CD14-positive monocyte (primary cell): ENCODE results near the gene CD34. TPM values are rescaled to one million over a fixed set of nuclear protein-coding genes. Genes with fewer than 3 reads are reported as not detected.

Experiments used
- DNase-seq, 3 donors: peaks; one replicate each; pipeline ENCODE4 v3.0.0-alpha.2; 2011 to 2022
- H2AFZ ChIP-seq: 2 replicates; pipeline ENCODE4 v1.6.0; 2012; ENCODE audit warnings: mild to moderate bottlenecking, low read depth, low read length, inconsistent platforms; ENCODE audit not compliant: insufficient read depth, poor library complexity, severe bottlenecking
- H3K27ac ChIP-seq, 2 donors: 1 replicate in 1 of 2; 2 replicates in 1 of 2; pipeline ENCODE4 v1.5.1; 2012 to 2013; ENCODE audit warnings: low read length in 2 of 2, control low read depth in 1 of 2, inconsistent platforms in 1 of 2, low read depth in 1 of 2, mild to moderate bottlenecking in 1 of 2
- H3K27me3 ChIP-seq, 2 donors: one replicate each; pipeline versions ENCODE4 v1.6.0 to v1.6.1; 2011 to 2013; ENCODE audit warnings: low read length in 2 of 2; ENCODE audit not compliant: control insufficient read depth in 2 of 2, insufficient read depth in 2 of 2
- H3K36me3 ChIP-seq, 2 donors: replicated peaks in 1 of 2; 1 replicate in 1 of 2; 2 replicates in 1 of 2; pipeline versions ENCODE4 v1.5.1 to v1.6.1; 2012 to 2013; ENCODE audit warnings: low read length in 2 of 2, control low read depth in 1 of 2, inconsistent platforms in 1 of 2, mild to moderate bottlenecking in 1 of 2; ENCODE audit not compliant: insufficient read depth in 2 of 2, control insufficient read depth in 1 of 2
- H3K4me1 ChIP-seq, 2 donors: 1 replicate in 1 of 2; 2 replicates in 1 of 2; pipeline versions ENCODE4 v1.5.1 to v1.6.1; 2012 to 2013; ENCODE audit warnings: low read length in 2 of 2, control low read depth in 1 of 2, inconsistent platforms in 1 of 2, mild to moderate bottlenecking in 1 of 2, moderate library complexity in 1 of 2; ENCODE audit not compliant: insufficient read depth in 2 of 2, control insufficient read depth in 1 of 2
- H3K4me2 ChIP-seq: replicated peaks from 2 replicates; pipeline ENCODE3; 2012; ENCODE audit warnings: low read length, moderate library complexity, mild to moderate bottlenecking; ENCODE audit not compliant: poor library complexity, severe bottlenecking; ENCODE audit errors: extremely low read depth
- H3K4me3 ChIP-seq, 3 experiments: fragments of 200-600 bp in 1 of 3; sonication (generic) in 1 of 3; replicated peaks in 1 of 3; 1 replicate in 2 of 3; 2 replicates in 1 of 3; pipeline ENCODE4 v1.5.1; 2011 to 2013; ENCODE audit warnings: low read length in 3 of 3, mild to moderate bottlenecking in 3 of 3, control low read depth in 2 of 3, low read depth in 2 of 3, inconsistent platforms in 1 of 3, moderate library complexity in 1 of 3
- H3K79me2 ChIP-seq: 2 replicates; pipeline ENCODE4 v1.6.0; 2012; ENCODE audit warnings: mild to moderate bottlenecking, control low read depth, inconsistent platforms, low read length, moderate library complexity; ENCODE audit not compliant: insufficient read depth
- H3K9ac ChIP-seq: 2 replicates; pipeline ENCODE4 v1.6.0; 2017; ENCODE audit warnings: low read length, mild to moderate bottlenecking; ENCODE audit not compliant: insufficient read depth, poor library complexity, severe bottlenecking
- H3K9me3 ChIP-seq, 2 donors: replicated peaks in 1 of 2; 1 replicate in 1 of 2; 2 replicates in 1 of 2; pipeline versions ENCODE4 v1.5.1 to v1.6.1; 2012 to 2013; ENCODE audit warnings: low read length in 2 of 2, control low read depth in 1 of 2; ENCODE audit not compliant: control insufficient read depth in 1 of 2, insufficient read depth in 1 of 2
- H4K20me1 ChIP-seq: 2 replicates; pipeline ENCODE4 v1.6.0; 2012; ENCODE audit warnings: mild to moderate bottlenecking, low read length, control low read depth, moderate library complexity; ENCODE audit not compliant: insufficient read depth
- H3K27ac Mint-ChIP-seq, 7 donors: one replicate each; pipeline ENCODE4 v1.8.0; 2020; ENCODE audit warnings: mild to moderate bottlenecking in 7 of 7, mixed read lengths in 7 of 7, moderate library complexity in 6 of 7, inconsistent platforms in 2 of 7
- H3K27me3 Mint-ChIP-seq, 3 donors: one replicate each; pipeline ENCODE4 v1.8.0; 2021 to 2022; ENCODE audit warnings: low read depth in 3 of 3, mild to moderate bottlenecking in 3 of 3, mixed read lengths in 3 of 3, moderate library complexity in 3 of 3, inconsistent platforms in 1 of 3
- H3K36me3 Mint-ChIP-seq, 2 donors: one replicate each; pipeline ENCODE4 v1.8.0; 2020; ENCODE audit warnings: mixed read lengths in 2 of 2, inconsistent platforms in 1 of 2, mild to moderate bottlenecking in 1 of 2
- H3K4me1 Mint-ChIP-seq: one replicate; pipeline ENCODE4 v1.8.0; 2020; ENCODE audit warnings: mild to moderate bottlenecking, mixed read lengths
- H3K4me3 Mint-ChIP-seq, 2 donors: one replicate each; pipeline ENCODE4 v1.8.0; 2020; ENCODE audit warnings: mild to moderate bottlenecking in 2 of 2, mixed read lengths in 2 of 2, moderate library complexity in 1 of 2
- H3K9me3 Mint-ChIP-seq, 7 donors: one replicate each; pipeline ENCODE4 v1.8.0; 2020 to 2022; ENCODE audit warnings: mixed read lengths in 7 of 7, mild to moderate bottlenecking in 6 of 7, moderate library complexity in 6 of 7, inconsistent platforms in 2 of 7
- CTCF ChIP-seq: fragments of 200-600 bp; IDR thresholded peaks from one replicate; pipeline ENCODE4 v1.8.0; 2022; ENCODE audit warnings: antibody characterized with exemption, mild to moderate bottlenecking
- WGBS: methylation state at CpG from one replicate; pipeline ENCODE4 v1.1.5; 2013; ENCODE audit warnings: missing lambda C conversion rate; ENCODE audit not compliant: insufficient coverage; 5-methylcytosine and 5-hydroxymethylcytosine counted together
- intact Hi-C, 2 donors: fragments of 100-400 bp; cut with micrococcal nuclease; formaldehyde crosslinking; loops; one replicate each; pipeline versions ENCODE4 v1.15.0 to v1.15.1; 2023
- polyA plus RNA-seq, 3 donors: library from polyadenylated mRNA; depleted of rRNA in 1 of 3; unstranded in 2 of 3; stranded (reverse) in 1 of 3; fragments of 300-500 nt in 2 of 3; fragments of >200 nt in 1 of 3; fragmentation: Illumina TruSeq in 2 of 3; gene quantifications; 1 replicate in 2 of 3; 2 replicates in 1 of 3; pipeline ENCODE4 v1.2.3, GENCODE V29; 2012 to 2021

CD34 gene
- polyA plus RNA-seq, 3 donors = 0.03 TPM; not detected in 2

DNA sequence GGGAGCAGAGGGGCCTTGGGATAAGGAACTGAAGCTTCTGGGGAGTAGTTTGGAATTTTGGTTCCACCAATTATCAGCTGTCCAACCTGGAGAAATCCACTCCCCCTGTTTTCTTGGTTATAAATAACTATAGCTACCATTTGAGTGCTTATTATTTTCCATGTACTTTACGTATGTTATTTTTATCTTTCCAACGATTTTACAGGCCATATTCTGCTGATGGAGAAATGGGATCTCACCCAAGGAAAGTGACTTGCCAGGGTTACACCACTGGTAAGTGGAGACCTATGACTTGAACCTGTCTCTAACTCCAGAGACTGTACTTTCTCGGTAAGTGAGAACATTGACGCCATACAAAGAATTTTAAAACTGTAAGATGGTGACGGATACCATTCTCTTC, 49.0 kb upstream of the CD34 start:
- peaks cover 25% of the 10 kb centered on the region for H3K4me1 Mint-ChIP-seq
- peak overlapping the region; percentile 78 to 94 for H3K4me3 Mint-ChIP-seq
- Histone ChIP-seq H3K4me3 (peak overlapping the region in 1 of 3 experiments; percentile 75), H3K79me2 (no peaks in the 10 kb centered on the region), H3K4me1 (peaks cover 23 to 30% of the 10 kb centered on the region in 2 donors), H3K36me3 (no peaks in the 10 kb centered on the region), H3K27ac (no peak overlapping the region), H3K4me2 (peak overlapping the region; percentile 82), H3K9me3 (no peaks in the 10 kb centered on the region), H3K27me3 (peaks cover 26 to 30% of the 10 kb centered on the region in 2 donors), H3K9ac (no peak overlapping the region), H2AFZ (peak overlapping the region; percentile 87), H4K20me1 (no peaks in the 10 kb centered on the region)
- 88% methylated on average over 3 of the region's 5 CpGs for WGBS
- no peak for TF ChIP-seq CTCF
- peaks cover 0 to 4% (median 0%) of the 10 kb centered on the region in 7 donors for H3K9me3 Mint-ChIP-seq
- intact Hi-C loops = loop anchor here (5.0 to 10.0 kb wide), 4 partner anchors 73 to 165 kb away; no protein-coding TSS in a partner anchor
- DNase-seq = no peak
- H3K27me3 Mint-ChIP-seq = peaks cover 29 to 39% (median 36%) of the 10 kb centered on the region in 3 donors
- peaks cover 0 to 4% of the 10 kb centered on the region in 2 donors for H3K36me3 Mint-ChIP-seq
- H3K27ac Mint-ChIP-seq = no peak overlapping the region

- Histone ChIP-seq H3K9ac (peak overlapping the region; percentile 52), H3K4me3 (peak overlapping the region; percentile 10 to 75 (median 17)), H3K36me3 (no peaks in the 10 kb centered on the region), H3K9me3 (no peaks in the 10 kb centered on the region), H2AFZ (peak overlapping the region; percentile 87), H3K4me2 (peak overlapping the region; percentile 82), H4K20me1 (no peaks in the 10 kb centered on the region), H3K27ac (no peak overlapping the region), H3K27me3 (peaks cover 26 to 30% of the 10 kb centered on the region in 2 donors), H3K4me1 (peaks cover 23 to 30% of the 10 kb centered on the region in 2 donors), H3K79me2 (no peaks in the 10 kb centered on the region)
- intact Hi-C loops = no loop called here
- TF ChIP-seq CTCF = no peak
- Mint-ChIP-seq H3K4me3 (peak overlapping the region; percentile 78 to 94), H3K4me1 (peaks cover 25% of the 10 kb centered on the region), H3K27me3 (peaks cover 26 to 38% (median 37%) of the 10 kb centered on the region in 3 donors), H3K36me3 (peaks cover 0 to 4% of the 10 kb centered on the region in 2 donors), H3K27ac (no peak overlapping the region), H3K9me3 (peaks cover 0 to 4% (median 0%) of the 10 kb centered on the region in 7 donors)
- under 1% methylated on average over 74 of the region's 76 CpGs for WGBS
- peak; percentile 14 to 31 (median 29) for DNase-seq
Observed at GRCh38 chr1:207959141-207959825, 48.4 kb upstream of the CD34 start.
